ENCODE measurements around the gene PSMB4. TPM values are rescaled to one million over a fixed set of nuclear protein-coding genes. Genes with fewer than 3 reads are reported as not detected.

The PSMB4 gene
- total and polyA plus RNA-seq, 8 donors, result 61.9 to 217 (median 102) TPM

DNA sequence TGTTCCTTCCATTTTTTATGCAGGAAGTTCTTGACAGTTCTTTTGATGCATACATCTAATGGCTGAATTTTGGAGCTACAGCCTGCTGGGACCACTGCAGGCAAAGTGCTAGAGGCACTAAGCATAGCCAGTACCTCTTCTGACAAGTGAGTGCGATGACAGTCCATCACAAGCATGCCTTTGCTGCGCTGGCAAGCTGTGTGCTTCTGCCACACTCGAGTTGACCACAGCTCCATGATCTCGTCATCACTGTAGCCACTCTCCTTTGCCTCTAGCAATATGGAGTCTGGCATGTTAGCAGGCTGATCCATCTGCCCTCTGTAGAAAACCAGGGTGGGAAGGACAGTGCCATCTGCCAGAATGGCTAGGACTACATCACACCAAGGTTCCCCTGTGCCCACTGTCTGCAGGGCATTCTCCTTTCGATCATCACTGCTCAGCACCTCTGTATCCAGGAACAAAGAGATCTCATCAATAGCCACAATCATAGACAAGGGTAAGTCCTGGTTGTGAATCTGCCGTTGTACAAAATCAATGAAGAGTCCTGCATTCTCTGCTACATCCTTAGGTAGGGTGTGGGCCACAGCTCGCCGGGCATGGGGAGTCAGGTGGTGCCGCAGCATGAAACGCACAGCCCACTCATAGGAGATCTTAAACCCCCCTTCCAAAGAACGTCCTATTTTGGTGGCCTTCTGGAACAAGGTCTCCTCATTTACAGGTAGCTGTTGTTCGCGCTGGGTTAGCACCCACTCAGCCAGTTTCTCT lies 6.0 kb downstream of the PSMB4 start:
- Histone ChIP-seq H3K4me1 (peaks cover 0 to 4% (median 0%) of the 10 kb centered on the region in 3 donors), H3K27ac (no peak overlapping the region), H3K36me3 (peaks cover 0 to 72% (median 40%) of the 10 kb centered on the region in 3 donors), H3K27me3 (no peaks in the 10 kb centered on the region), H3K9me3 (no peaks in the 10 kb centered on the region), H3K4me3 (no peak overlapping the region)
- TF ChIP-seq, protein P1, sequence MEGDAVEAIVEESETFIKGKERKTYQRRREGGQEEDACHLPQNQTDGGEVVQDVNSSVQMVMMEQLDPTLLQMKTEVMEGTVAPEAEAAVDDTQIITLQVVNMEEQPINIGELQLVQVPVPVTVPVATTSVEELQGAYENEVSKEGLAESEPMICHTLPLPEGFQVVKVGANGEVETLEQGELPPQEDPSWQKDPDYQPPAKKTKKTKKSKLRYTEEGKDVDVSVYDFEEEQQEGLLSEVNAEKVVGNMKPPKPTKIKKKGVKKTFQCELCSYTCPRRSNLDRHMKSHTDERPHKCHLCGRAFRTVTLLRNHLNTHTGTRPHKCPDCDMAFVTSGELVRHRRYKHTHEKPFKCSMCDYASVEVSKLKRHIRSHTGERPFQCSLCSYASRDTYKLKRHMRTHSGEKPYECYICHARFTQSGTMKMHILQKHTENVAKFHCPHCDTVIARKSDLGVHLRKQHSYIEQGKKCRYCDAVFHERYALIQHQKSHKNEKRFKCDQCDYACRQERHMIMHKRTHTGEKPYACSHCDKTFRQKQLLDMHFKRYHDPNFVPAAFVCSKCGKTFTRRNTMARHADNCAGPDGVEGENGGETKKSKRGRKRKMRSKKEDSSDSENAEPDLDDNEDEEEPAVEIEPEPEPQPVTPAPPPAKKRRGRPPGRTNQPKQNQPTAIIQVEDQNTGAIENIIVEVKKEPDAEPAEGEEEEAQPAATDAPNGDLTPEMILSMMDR (IDR thresholded peaks at IDR 0.05), result no peak
- intact Hi-C loops (cut with DNase I), result loop anchor here in 1 of 3 donors (10.0 kb wide), 1 partner anchor 101 kb away; no protein-coding TSS in a partner anchor
- ATAC-seq, result peak in 1 of 4 donors; percentile 15
- DNase-seq, result no peak
- WGBS, 2 donors, result 83 to 84% methylated on average over 13 of the region's 13 CpGs
- no peak for FAIRE-seq

DNA sequence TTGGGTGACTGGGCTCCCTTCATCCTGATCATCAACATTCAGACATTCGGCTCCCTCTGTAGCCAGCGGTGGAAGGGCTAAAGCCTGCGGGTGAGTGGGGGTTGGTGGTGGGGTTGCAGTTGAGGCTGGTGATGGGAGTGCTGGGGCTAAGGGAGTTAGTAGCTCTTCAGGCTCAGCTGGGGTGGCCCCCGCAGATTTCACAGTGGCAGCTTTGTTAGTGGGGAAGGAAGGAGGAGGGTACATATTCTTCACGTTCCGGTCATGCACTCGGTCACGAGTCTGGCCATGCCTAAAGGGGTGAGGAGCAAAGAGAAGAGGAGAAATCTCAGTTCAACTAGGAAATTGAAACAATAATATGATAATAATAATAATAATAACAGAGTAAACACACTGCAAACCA lies 6.8 kb downstream of the PSMB4 start:
- peaks cover 0 to 77% (median 45%) of the 10 kb centered on the region in 3 donors for H3K36me3 ChIP-seq
- FAIRE-seq (no peak), ATAC-seq (no peak)

DNA sequence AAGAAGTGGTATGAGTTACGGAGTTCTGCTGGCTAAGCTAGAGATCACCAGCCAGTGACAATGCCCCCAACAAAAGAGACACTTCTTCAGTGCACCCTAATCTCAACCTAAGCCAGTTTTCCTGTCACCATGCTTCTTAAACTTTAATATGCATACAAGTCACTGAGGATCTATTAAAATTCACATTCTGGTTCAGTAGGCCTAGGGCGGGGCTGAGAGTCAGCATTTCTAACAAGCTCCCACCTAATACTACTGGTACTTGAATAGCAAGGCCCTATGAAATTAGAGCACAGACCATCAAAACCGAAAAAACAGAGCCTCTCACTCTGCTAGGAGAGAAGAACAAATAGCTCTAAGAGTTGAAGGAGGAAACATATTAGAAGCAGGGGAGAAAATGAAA lies 7.9 kb downstream of the PSMB4 start:
- no peak for FAIRE-seq
- Histone ChIP-seq H3K27ac (no peak overlapping the region), H3K9me3 (no peaks in the 10 kb centered on the region), H3K4me3 (no peak overlapping the region), H3K4me1 (no peaks in the 10 kb centered on the region), H3K27me3 (no peaks in the 10 kb centered on the region), H3K36me3 (peaks cover 0 to 78% (median 49%) of the 10 kb centered on the region in 3 donors)
- no peak for DNase-seq
- intact Hi-C loops (cut with DNase I), result loop anchor here in 1 of 3 donors (10.0 kb wide), 1 partner anchor 103 kb away; no protein-coding TSS in a partner anchor
- WGBS, 2 donors, result 94 to 96% methylated on average over 3 of the region's 3 CpGs
- no peak for ATAC-seq
- TF ChIP-seq, protein P1 (IDR thresholded peaks at IDR 0.05), result no peak

More for the DNA sequence above, 6.8 kb downstream of the PSMB4 start:
- intact Hi-C loops (cut with DNase I), result loop anchor here in 1 of 3 donors (10.0 kb wide), 1 partner anchor 101 kb away; no protein-coding TSS in a partner anchor
- H3K4me1 ChIP-seq, result no peaks in the 10 kb centered on the region
- WGBS, 2 donors, result 87 to 89% methylated on average over 8 of the region's 8 CpGs
- H3K27me3 ChIP-seq, result no peaks in the 10 kb centered on the region
- no peaks in the 10 kb centered on the region for H3K9me3 ChIP-seq
- H3K27ac ChIP-seq, result no peak overlapping the region
- TF ChIP-seq, protein P1 (IDR thresholded peaks at IDR 0.05), result no peak
- no peak overlapping the region for H3K4me3 ChIP-seq
- no peak for DNase-seq

DNA sequence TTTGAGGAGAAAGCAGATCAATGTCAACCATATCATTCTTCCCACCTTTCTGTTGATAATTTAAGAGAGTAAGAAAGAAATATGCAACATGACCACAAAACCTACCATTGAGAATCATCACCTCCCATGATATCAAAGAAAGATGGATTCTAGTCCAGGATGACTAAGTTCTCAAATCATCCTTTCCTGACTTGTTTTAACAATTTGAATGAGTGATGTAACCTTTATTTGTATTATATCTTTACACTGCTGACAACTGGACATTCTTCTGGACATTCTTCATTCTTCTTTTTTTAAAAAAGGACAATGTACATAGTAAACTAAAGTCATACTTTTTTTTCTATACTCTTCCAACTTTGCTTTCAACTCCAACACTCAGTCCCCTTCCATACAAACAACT lies 9.5 kb downstream of the PSMB4 start:
- no peaks in the 10 kb centered on the region for H3K4me1 ChIP-seq
- FAIRE-seq, result no peak
- intact Hi-C loops (cut with DNase I), result loop anchor here in 1 of 3 donors (10.0 kb wide), 1 partner anchor 104 kb away; no protein-coding TSS in a partner anchor
- ATAC-seq, result no peak
- H3K27ac ChIP-seq, result no peak overlapping the region
- TF ChIP-seq, protein P1 (IDR thresholded peaks at IDR 0.05), result no peak
- peaks cover 0 to 80% (median 54%) of the 10 kb centered on the region in 3 donors for H3K36me3 ChIP-seq
- no peaks in the 10 kb centered on the region for H3K9me3 ChIP-seq
- H3K27me3 ChIP-seq, result no peaks in the 10 kb centered on the region
- DNase-seq, result no peak
- H3K4me3 ChIP-seq, result no peak overlapping the region

DNA sequence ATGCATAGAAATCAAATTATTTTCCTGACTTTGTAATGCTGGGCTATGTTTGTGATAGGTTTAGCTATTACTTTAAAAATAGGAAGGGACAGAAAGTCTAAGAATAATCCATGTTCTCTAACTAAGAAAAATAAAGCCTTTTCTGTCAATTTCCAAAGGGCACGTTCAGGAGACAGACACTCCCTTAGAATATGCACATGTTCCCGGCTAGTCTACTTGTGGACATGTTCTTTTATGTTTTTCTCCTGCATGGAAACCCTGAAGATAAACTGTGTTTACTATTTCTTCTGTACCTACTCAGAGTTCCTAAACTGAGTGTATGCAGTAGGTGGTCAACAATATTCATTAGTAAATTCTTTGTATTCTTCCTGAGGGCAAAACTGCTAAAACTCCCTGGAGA lies 12.5 kb downstream of the PSMB4 start:
- DNase-seq (no peak), FAIRE-seq (no peak), ATAC-seq (no peak)
- Histone ChIP-seq H3K27me3 (no peaks in the 10 kb centered on the region), H3K4me3 (no peak overlapping the region), H3K36me3 (peaks cover 0 to 68% (median 43%) of the 10 kb centered on the region in 3 donors), H3K4me1 (no peaks in the 10 kb centered on the region), H3K27ac (no peak overlapping the region), H3K9me3 (no peaks in the 10 kb centered on the region)
- 90 to 92% methylated on average over 2 of the region's 2 CpGs for WGBS, 2 donors
- intact Hi-C loops (cut with DNase I), result no loop called here
- TF ChIP-seq, protein P1 (IDR thresholded peaks at IDR 0.05), result no peak
